Placental epithelial cell (primary cell): ENCODE data around the gene ISCU. TPM values are rescaled to one million over a fixed set of nuclear protein-coding genes. Genes with fewer than 3 reads are reported as not detected.

Experiments
- total RNA-seq: library from RNA; depleted of rRNA; stranded (reverse); fragments of >200 nt; gene quantifications from 2 replicates; pipeline ENCODE4 v1.2.3, GENCODE V29; 2012

Gene ISCU
- total RNA-seq = 115 and 162 TPM in 2 replicates

GRCh38 chr12:108562348-108563135 lies at the start of gene ISCU:
TSS of gene ISCU (plus strand) at chr12:108562596. CDS start at chr12:108562623, 27 bp downstream.

GRCh38 chr12:108514973-108515814 lies 47.2 kb upstream of the ISCU start, which contains the start of gene FICD:
TSS of gene FICD (plus strand) at chr12:108515277. CDS start at chr12:108516973, 1,696 bp downstream.

GRCh38 chr12:108560752-108561719 lies 1.4 kb upstream of the ISCU start, which contains the start of gene SART3:
TSS of gene SART3 (minus strand) at chr12:108561173. CDS start at chr12:108561154, 19 bp downstream.

DNA sequence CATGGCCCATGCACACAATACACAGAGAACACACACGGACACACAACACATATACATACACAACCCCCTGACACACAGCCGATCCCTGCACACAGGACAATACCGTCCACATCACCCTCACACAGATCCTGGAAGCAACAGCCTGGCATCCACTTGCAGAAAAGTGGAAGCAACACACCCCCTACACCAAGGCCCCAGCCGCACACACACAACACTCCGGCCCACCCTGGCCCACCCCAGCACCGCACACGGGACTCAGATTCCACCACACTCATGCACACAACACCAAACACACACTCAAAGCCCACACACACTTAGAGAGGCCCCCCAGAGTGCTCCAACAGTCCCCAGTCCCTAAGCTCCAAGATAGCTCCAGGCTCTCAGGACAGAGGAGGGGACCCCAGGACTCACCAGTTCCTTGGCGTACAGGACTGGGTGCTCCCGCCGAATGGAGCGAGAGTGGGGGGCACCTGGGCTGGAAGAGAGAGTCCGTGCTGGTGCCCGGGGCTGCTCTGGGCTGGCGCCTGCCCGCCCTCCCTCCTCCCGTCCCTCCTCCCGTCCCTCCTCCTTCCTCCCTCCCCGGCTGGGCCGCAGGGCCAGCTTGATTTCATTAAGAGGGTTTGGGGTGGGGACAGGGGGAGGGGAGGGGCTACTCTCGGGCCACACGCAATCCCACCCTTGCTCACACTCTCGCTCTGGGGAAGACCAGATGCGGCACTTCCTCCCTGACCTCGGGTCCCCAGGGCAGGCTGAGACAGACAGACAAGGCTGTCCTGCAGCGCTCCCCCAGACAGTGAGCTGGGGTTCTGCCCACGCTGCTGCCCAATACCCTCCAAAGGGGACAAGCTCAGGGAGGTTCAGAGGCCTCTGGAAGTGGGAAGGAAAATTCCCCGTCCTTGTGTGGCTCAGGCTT lies 35.4 kb downstream of the ISCU start, which contains the start of gene TMEM119:
Gene TMEM119, minus strand, starts transcription at position 526 of the 913 bp plus-strand sequence. CDS start 5,701 bp downstream, outside the sequence.

Other genes with a start within 250 kb of the ISCU start
- gene CMKLR1, start 223.3 kb upstream of the ISCU start, total RNA-seq = 0.11 TPM in 1 of 2 replicates, not detected in the other
- 3.1 and 10.4 TPM in 2 replicates for gene FICD, start 47.3 kb upstream of the ISCU start, total RNA-seq
- 38.8 and 51.4 TPM in 2 replicates for gene SART3, start 1.4 kb upstream of the ISCU start, total RNA-seq
- gene TMEM119, start 35.5 kb downstream of the ISCU start, total RNA-seq = 3.5 and 47.9 TPM in 2 replicates
- 2.0 and 3.9 TPM in 2 replicates for gene SELPLG, start 71.3 kb downstream of the ISCU start, total RNA-seq
- 143 and 209 TPM in 2 replicates for gene CORO1C, start 168.9 kb downstream of the ISCU start, total RNA-seq